ENCODE results near the gene KLHL29. TPM values are rescaled to one million over a fixed set of nuclear protein-coding genes. Genes with fewer than 3 reads are reported as not detected.

Gene KLHL29
- total RNA-seq, 1 experiment from 2014 or later, result 16.7 TPM

- RAD21 ChIA-PET (ENCODE audit: low non-redundant PET in 1 of 2, low total read pairs in 2 of 2, uncharacterized antibody in 2 of 2, unreplicated experiment in 2 of 2), result no interaction called here
- H2AFZ ChIP-seq (ENCODE audit: low read depth, low read length, poor library complexity, severe bottlenecking), result no peak overlapping the region
- ATAC-seq, result no peak
- intact Hi-C loops (cut with micrococcal nuclease), result no loop called here
- H3K27me3 ChIP-seq (ENCODE audit: insufficient read depth, low read length), result no peaks in the 10 kb centered on the region
- H3K36me3 ChIP-seq (ENCODE audit: control insufficient read depth in 1 of 2, insufficient read depth in 2 of 2, low read length in 2 of 2), result no peaks in the 10 kb centered on the region
- CTCF ChIA-PET, result no interaction called here
- BruUV-seq (replicated peaks), result no TSS peak
- H3K4me1 ChIP-seq (ENCODE audit: control insufficient read depth in 1 of 2, insufficient read depth in 2 of 2, low read length in 2 of 2), result peaks cover 15 to 25% of the 10 kb centered on the region in 2 experiments
- H3K9me3 ChIP-seq (ENCODE audit: control insufficient read depth in 1 of 2, insufficient read depth in 1 of 2, low read depth in 1 of 2, low read length in 2 of 2), result no peaks in the 10 kb centered on the region
- no peak overlapping the region for H3K4me3 ChIP-seq (replicated peaks in 1 of 2; ENCODE audit: low read depth in 1 of 2, low read length in 2 of 2)
- H3K4me2 ChIP-seq (ENCODE audit: low read length), result no peak overlapping the region
- no peaks in the 10 kb centered on the region for H3K79me2 ChIP-seq (ENCODE audit: insufficient read depth, low read length)
- H4K20me1 ChIP-seq (ENCODE audit: insufficient read depth), result no peaks in the 10 kb centered on the region
- H3K27ac ChIP-seq (ENCODE audit: low read depth, low read length), result no peak overlapping the region
- no peak overlapping the region for H3K9ac ChIP-seq (ENCODE audit: low read length)
- DNase-seq (ENCODE audit: low read depth, low spot score), result no peak
- TF ChIP-seq EZH2 (IDR thresholded peaks at IDR 0.05) (no peak), RAD21 (IDR thresholded peaks at IDR 0.05; ENCODE audit: low read depth) (no peak), POLR2AphosphoS5 (IDR thresholded peaks at IDR 0.05; ENCODE audit: low read depth, low read length) (no peak), ZFX (IDR thresholded peaks at IDR 0.05) (no peak), SIN3A (IDR thresholded peaks at IDR 0.05; ENCODE audit: low read depth) (no peak), ZNF274 (IDR thresholded peaks at IDR 0.05; ENCODE audit: low read depth, low read length) (no peak), YY1 (IDR thresholded peaks at IDR 0.05; ENCODE audit: extremely low read depth, insufficient replicate concordance, low read depth, low read length) (no peak), ATF3 (IDR thresholded peaks at IDR 0.05) (no peak), REST (IDR thresholded peaks at IDR 0.05; ENCODE audit: low read depth) (no peak), CTCF (IDR thresholded peaks at IDR 0.05 in 2 of 3, conservative IDR thresholded peaks at IDR 0.05 in 1 of 3; ENCODE audit: borderline replicate concordance in 1 of 3, insufficient read depth in 1 of 3, low read depth in 2 of 3, low read length in 2 of 3) (no peak), SRF (IDR thresholded peaks at IDR 0.05; ENCODE audit: low read depth) (no peak), FOSL1 (IDR thresholded peaks at IDR 0.05; ENCODE audit: low read depth) (no peak), CEBPB (IDR thresholded peaks at IDR 0.05; ENCODE audit: low read depth) (no peak), CBX3 (IDR thresholded peaks at IDR 0.05; ENCODE audit: low read depth) (no peak), ELF1 (IDR thresholded peaks at IDR 0.05; ENCODE audit: borderline replicate concordance, low read depth) (no peak), JUND (IDR thresholded peaks at IDR 0.05) (no peak), EGR1 (IDR thresholded peaks at IDR 0.05; ENCODE audit: low read depth) (no peak), TCF7L2 (IDR thresholded peaks at IDR 0.05; ENCODE audit: borderline replicate concordance, extremely low read depth, insufficient read depth, insufficient read length) (no peak), MAX (IDR thresholded peaks at IDR 0.05) (no peak)
- no peaks in the 10 kb centered on the region for H3K9me2 ChIP-seq (ENCODE audit: insufficient read depth)
- POLR2A ChIA-PET, result no interaction called here
Observed at GRCh38 chr2:23526114-23526513, 141.1 kb downstream of the KLHL29 start.
